Activated B cell treated with CpG ODN at 0.5 μM for 24 hours (primary cell): ENCODE results near the gene TAB3. TPM values are rescaled to one million over a fixed set of nuclear protein-coding genes. Genes with fewer than 3 reads are reported as not detected.

Source experiments
- ATAC-seq: fragments of 200-7000 bp; cut with Tn5 transposase; one replicate; pipeline ENCODE4 v1.10.0; 2021; ENCODE audit warnings: low read depth, mild to moderate bottlenecking, moderate library complexity
- CTCF ChIA-PET: fragments of 350-600 bp; sonication (Branson Sonifier 250); formaldehyde crosslinking; loops from one replicate; lab custom pipeline; 2021; ENCODE audit warnings: antibody characterized with exemption; lab: Charles Lee
- POLR2A ChIA-PET: fragments of 350-600 bp; sonication (Branson Sonifier 250); formaldehyde crosslinking; loops from one replicate; lab custom pipeline; 2021; ENCODE audit warnings: antibody characterized with exemption; lab: Charles Lee
- DNase-seq: peaks from one replicate; pipeline ENCODE4 v3.0.0; 2022
- H3K27ac Mint-ChIP-seq: one replicate; pipeline ENCODE4 v1.8.0; 2020; ENCODE audit warnings: mixed read lengths
- H3K27me3 Mint-ChIP-seq: one replicate; pipeline ENCODE4 v1.8.0; 2021; ENCODE audit warnings: mixed read lengths
- H3K36me3 Mint-ChIP-seq: one replicate; pipeline ENCODE4 v1.8.0; 2021; ENCODE audit warnings: low read depth, mixed read lengths
- H3K4me1 Mint-ChIP-seq: one replicate; pipeline ENCODE4 v1.8.0; 2021; ENCODE audit warnings: mixed read lengths
- H3K4me3 Mint-ChIP-seq: one replicate; pipeline ENCODE4 v1.8.0; 2020; ENCODE audit warnings: mild to moderate bottlenecking, mixed read lengths
- H3K9me3 Mint-ChIP-seq: one replicate; pipeline ENCODE4 v1.8.0; 2020; ENCODE audit warnings: mixed read lengths
- CTCF ChIP-seq: fragments of 200-600 bp; IDR thresholded peaks from one replicate; pipeline ENCODE4 v1.8.0; 2022; ENCODE audit warnings: antibody characterized with exemption, mild to moderate bottlenecking
- intact Hi-C: fragments of 100-400 bp; cut with micrococcal nuclease; formaldehyde crosslinking; loops from one replicate; pipeline ENCODE4 v1.15.1; 2024
- total RNA-seq: library from RNA; stranded (reverse); gene quantifications from 2 replicates; pipeline ENCODE4 v1.2.3, GENCODE V29; 2022

Gene TAB3
- total RNA-seq, 1 donor from 2014 or later = 23.9 TPM

GRCh38 chrX:30777575-30777974, 111.5 kb downstream of the TAB3 start:
- Mint-ChIP-seq H3K36me3 (no peaks in the 10 kb centered on the region), H3K4me3 (no peak overlapping the region), H3K4me1 (no peaks in the 10 kb centered on the region), H3K27ac (no peak overlapping the region), H3K9me3 (no peaks in the 10 kb centered on the region), H3K27me3 (no peaks in the 10 kb centered on the region)
- intact Hi-C loops = no loop called here
- ATAC-seq = no peak
- TF ChIP-seq CTCF = no peak
- no peak for DNase-seq
- CTCF ChIA-PET = no interaction called here
- POLR2A ChIA-PET = no interaction called here

Other genes with a start within 250 kb of the TAB3 start
- 15.1 and 16.5 TPM in 2 replicates for gene GK, start 235.8 kb downstream of the TAB3 start, total RNA-seq
- not detected in 2 replicates for gene FTHL17, start 182.8 kb upstream of the TAB3 start, total RNA-seq